HepG2 (cell line): Measurements from ENCODE around the gene SHISA5. TPM values are rescaled to one million over a fixed set of nuclear protein-coding genes. Genes with fewer than 3 reads are reported as not detected.

Experiments used
- EEA1 ChIP-seq: sonication (generic); formaldehyde crosslinking; IDR thresholded peaks from 2 replicates; pipeline ENCODE4 v1.5.1; 2020; ENCODE audit warnings: mild to moderate bottlenecking, missing genetic modification reagents, borderline replicate concordance
- IKZF4 ChIP-seq: sonication (generic); formaldehyde crosslinking; IDR thresholded peaks from 2 replicates; pipeline ENCODE4 v1.5.1; 2020; ENCODE audit warnings: borderline replicate concordance, mild to moderate bottlenecking, low read depth, missing genetic modification reagents; ENCODE audit errors: not compliant biosample characterization
- LBX2 ChIP-seq: sonication (generic); formaldehyde crosslinking; IDR thresholded peaks from 2 replicates; pipeline ENCODE4 v1.5.0; 2020; ENCODE audit warnings: missing genetic modification reagents, mild to moderate bottlenecking, borderline replicate concordance
- MYPOP ChIP-seq: sonication (generic); formaldehyde crosslinking; IDR thresholded peaks from 2 replicates; pipeline ENCODE4 v1.8.1; 2023; ENCODE audit warnings: mild to moderate bottlenecking, moderate library complexity, missing genetic modification reagents
- PHF21A ChIP-seq: sonication (generic); formaldehyde crosslinking; IDR thresholded peaks from 2 replicates; pipeline ENCODE4 v1.5.0; 2020; ENCODE audit warnings: mild to moderate bottlenecking, missing genetic modification reagents
- PHF5A ChIP-seq: IDR thresholded peaks from one replicate; pipeline ENCODE4 v1.6.1; 2018; ENCODE audit warnings: low read depth, missing genetic modification reagents; ENCODE audit not compliant: unreplicated experiment
- PREB ChIP-seq: sonication (generic); formaldehyde crosslinking; IDR thresholded peaks from 2 replicates; pipeline ENCODE4 v1.4.0; 2020; ENCODE audit warnings: missing genetic modification reagents
- SP1 ChIP-seq, 2 experiments: fragments of 450-650 bp in 1 of 2; sonication (generic) in 1 of 2; formaldehyde crosslinking in 1 of 2; IDR thresholded peaks; 2 replicates each; pipeline versions ENCODE4 v1.4.0 to v1.6.1; 2016 to 2020; ENCODE audit warnings: missing genetic modification reagents in 1 of 2
- TBL1XR1 ChIP-seq: fragments of 150-350 bp; IDR thresholded peaks from 2 replicates; pipeline ENCODE4 v1.6.1; 2014; ENCODE audit warnings: borderline replicate concordance, low read length; ENCODE audit not compliant: partially characterized antibody
- TCF12 ChIP-seq, 2 experiments: fragments of 450-650 bp in 1 of 2; sonication (generic) in 1 of 2; formaldehyde crosslinking in 1 of 2; IDR thresholded peaks; 2 replicates each; pipeline versions ENCODE4 v1.6.1 to v1.8.0; 2017 to 2022; ENCODE audit warnings: antibody characterized with exemption in 1 of 2, mild to moderate bottlenecking in 1 of 2, missing genetic modification reagents in 1 of 2, moderate library complexity in 1 of 2
- ZNF142 ChIP-seq: sonication (generic); formaldehyde crosslinking; IDR thresholded peaks from 2 replicates; pipeline ENCODE4 v1.4.0; 2020; ENCODE audit warnings: missing genetic modification reagents
- ZNF18 ChIP-seq: sonication (generic); formaldehyde crosslinking; IDR thresholded peaks from 2 replicates; pipeline ENCODE4 v1.8.0; 2022; ENCODE audit warnings: mild to moderate bottlenecking, missing genetic modification reagents; ENCODE audit not compliant: insufficient replicate concordance
- ZNF281 ChIP-seq: sonication (generic); formaldehyde crosslinking; IDR thresholded peaks from 2 replicates; pipeline ENCODE4 v1.4.0; 2020; ENCODE audit warnings: missing genetic modification reagents, borderline replicate concordance
- ZNF615 ChIP-seq: sonication (generic); formaldehyde crosslinking; IDR thresholded peaks from 2 replicates; pipeline ENCODE4 v1.5.0; 2020; ENCODE audit warnings: mild to moderate bottlenecking, missing genetic modification reagents, borderline replicate concordance
- polyA plus RNA-seq, 8 experiments: library from polyadenylated mRNA; depleted of rRNA in 3 of 8; stranded (reverse) in 7 of 8; unstranded in 1 of 8; fragments of >200 nt; fragmentation: Illumina TruSeq in 4 of 8; extraction: Trizol in 4 of 8; gene quantifications; 2 replicates each; pipeline versions ENCODE4 v1.2.1 to v1.2.3, GENCODE V29; 2011 to 2016; ENCODE audit warnings: low read depth in 4 of 8, missing spikeins in 1 of 8, mixed read lengths in 1 of 8; ENCODE audit not compliant: insufficient read depth in 1 of 8
- total RNA-seq, 5 experiments: library from RNA; depleted of rRNA; stranded (reverse); fragments of >200 nt; fragmentation: Illumina TruSeq; extraction: Trizol; gene quantifications; 2 replicates each; pipeline ENCODE4 v1.2.3, GENCODE V29; 2016; ENCODE audit warnings: low read depth in 1 of 5

SHISA5 gene
- total and polyA plus RNA-seq, 2 of the 13 experiments (the other 11 are each of a cell fraction or from before 2014, with no cell fraction given) = 75.8 to 91.4 TPM

GRCh38 chr3:48503401-48504050, 448 bp downstream of the SHISA5 start (continued):
- TF ChIP-seq PREB (CRISPR knock-in tag) (no peak), SP1 (IDR thresholded peaks at IDR 0.05) (no peak), SP1 (CRISPR knock-in tag; IDR thresholded peaks at IDR 0.05) (no peak), LBX2 (CRISPR knock-in tag) (no peak), IKZF4 (CRISPR knock-in tag) (no peak), ZNF281 (CRISPR knock-in tag) (no peak), ZNF142 (CRISPR knock-in tag) (no peak), PHF5A (no peak), PHF21A (no peak), TBL1XR1 (no peak), ZNF18 (CRISPR knock-in tag) (no peak), MYPOP (peak; percentile 76; the same call in 1 of the 2 replicates), TCF12 (IDR thresholded peaks at IDR 0.05) (no peak), TCF12 (CRISPR knock-in tag; IDR thresholded peaks at IDR 0.05) (no peak), EEA1 (no peak), ZNF615 (CRISPR knock-in tag) (no peak)
